ENCODE data around the gene PSME4. TPM values are rescaled to one million over a fixed set of nuclear protein-coding genes. Genes with fewer than 3 reads are reported as not detected.

PSME4 gene
- total RNA-seq, 2 donors from 2014 or later: 44.3 to 61.4 TPM

DNA sequence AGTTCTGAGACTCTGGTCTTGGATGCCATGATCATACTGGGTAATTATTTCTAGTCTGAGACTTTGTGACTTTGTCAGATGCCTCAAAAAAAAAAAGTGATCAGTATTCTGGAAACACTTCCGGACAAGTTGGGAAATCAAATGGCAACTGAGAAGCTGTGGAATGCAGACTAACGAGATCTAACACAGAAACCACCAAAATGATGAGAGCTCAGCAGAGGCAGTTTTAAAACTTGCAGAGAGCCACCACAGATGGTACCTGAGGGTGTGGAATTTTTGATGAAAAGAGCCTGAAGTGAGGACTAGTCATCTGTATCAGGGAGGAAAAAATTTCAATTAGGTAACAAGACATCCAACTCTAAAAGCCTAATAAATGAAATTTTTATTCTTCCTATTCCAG, 105.5 kb downstream of the PSME4 start:
- TF ChIP-seq, protein P1, sequence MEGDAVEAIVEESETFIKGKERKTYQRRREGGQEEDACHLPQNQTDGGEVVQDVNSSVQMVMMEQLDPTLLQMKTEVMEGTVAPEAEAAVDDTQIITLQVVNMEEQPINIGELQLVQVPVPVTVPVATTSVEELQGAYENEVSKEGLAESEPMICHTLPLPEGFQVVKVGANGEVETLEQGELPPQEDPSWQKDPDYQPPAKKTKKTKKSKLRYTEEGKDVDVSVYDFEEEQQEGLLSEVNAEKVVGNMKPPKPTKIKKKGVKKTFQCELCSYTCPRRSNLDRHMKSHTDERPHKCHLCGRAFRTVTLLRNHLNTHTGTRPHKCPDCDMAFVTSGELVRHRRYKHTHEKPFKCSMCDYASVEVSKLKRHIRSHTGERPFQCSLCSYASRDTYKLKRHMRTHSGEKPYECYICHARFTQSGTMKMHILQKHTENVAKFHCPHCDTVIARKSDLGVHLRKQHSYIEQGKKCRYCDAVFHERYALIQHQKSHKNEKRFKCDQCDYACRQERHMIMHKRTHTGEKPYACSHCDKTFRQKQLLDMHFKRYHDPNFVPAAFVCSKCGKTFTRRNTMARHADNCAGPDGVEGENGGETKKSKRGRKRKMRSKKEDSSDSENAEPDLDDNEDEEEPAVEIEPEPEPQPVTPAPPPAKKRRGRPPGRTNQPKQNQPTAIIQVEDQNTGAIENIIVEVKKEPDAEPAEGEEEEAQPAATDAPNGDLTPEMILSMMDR (IDR thresholded peaks at IDR 0.05): no peak
- H3K27ac ChIP-seq: no peak overlapping the region

DNA sequence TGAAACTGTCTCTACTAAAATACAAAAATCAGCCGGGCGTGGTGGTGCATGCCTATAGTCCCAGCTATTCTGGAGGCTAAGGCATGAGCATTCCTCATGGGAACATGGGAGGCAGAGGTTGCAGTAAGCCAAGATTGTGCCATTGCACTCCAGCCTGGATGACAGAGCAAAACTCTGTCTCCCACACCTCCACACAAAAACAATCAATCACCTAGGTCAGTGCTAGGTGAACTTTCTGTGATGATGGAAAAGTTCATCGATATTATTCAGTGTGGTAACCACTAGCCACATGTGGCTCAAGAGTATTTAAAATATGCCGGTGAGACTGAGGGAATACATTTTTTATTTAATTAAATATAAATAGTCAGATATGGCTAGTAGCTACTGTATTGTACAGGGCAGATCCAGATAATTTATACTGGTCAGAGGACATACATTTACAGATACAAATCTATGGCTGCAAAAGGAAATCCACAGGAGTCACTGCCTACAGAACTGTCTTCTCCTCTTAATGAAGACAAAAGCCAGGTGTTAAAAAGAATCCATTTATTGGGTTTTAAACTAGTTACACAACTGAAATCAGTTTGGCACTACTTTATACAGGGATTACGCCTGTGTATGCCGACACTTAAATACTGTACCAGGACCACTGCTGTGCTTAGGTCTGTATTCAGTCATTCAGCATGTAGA, 107.1 kb downstream of the PSME4 start:
- TF ChIP-seq, protein P1 (IDR thresholded peaks at IDR 0.05): no peak
- no peaks in the 10 kb centered on the region for H3K9me3 ChIP-seq
- peaks cover 38% of the 10 kb centered on the region for H3K36me3 ChIP-seq
- H3K4me1 ChIP-seq: peaks cover 0 to 12% of the 10 kb centered on the region in 2 donors
- H3K4me3 ChIP-seq: no peak overlapping the region
- H3K27me3 ChIP-seq: no peaks in the 10 kb centered on the region
- no peak for DNase-seq (ENCODE audit: low spot score)
- no peak overlapping the region for H3K27ac ChIP-seq

More for the DNA sequence above, 105.5 kb downstream of the PSME4 start:
- DNase-seq (ENCODE audit: low spot score): no peak
- Histone ChIP-seq H3K36me3 (peaks cover 38% of the 10 kb centered on the region), H3K4me1 (peaks cover 0 to under 1% of the 10 kb centered on the region in 2 donors), H3K27me3 (no peaks in the 10 kb centered on the region), H3K9me3 (no peaks in the 10 kb centered on the region), H3K4me3 (no peak overlapping the region)

DNA sequence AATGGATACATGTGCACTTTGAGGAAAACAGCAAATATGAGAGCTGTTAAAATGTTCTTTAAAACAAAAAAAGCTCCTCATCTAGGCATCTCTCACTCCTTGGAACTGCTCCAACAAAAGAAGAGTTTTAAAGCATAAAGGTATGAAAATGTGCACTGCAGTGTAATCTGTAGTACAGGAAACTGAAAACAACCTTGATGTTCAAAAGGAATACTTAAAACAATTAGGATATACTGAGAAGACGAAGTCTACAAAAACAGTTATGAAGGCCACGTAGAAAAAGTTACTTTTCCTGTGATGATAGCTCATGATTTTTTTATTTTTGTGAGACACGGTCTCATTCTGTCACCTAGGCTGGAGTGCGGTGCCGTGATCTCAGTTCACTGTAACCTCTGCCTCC, 109.0 kb downstream of the PSME4 start:
- peaks cover 28% of the 10 kb centered on the region for H3K36me3 ChIP-seq
- H3K27me3 ChIP-seq: no peaks in the 10 kb centered on the region
- TF ChIP-seq, protein P1 (IDR thresholded peaks at IDR 0.05): no peak
- no peak overlapping the region for H3K27ac ChIP-seq
- H3K4me3 ChIP-seq: no peak overlapping the region
- no peak for DNase-seq (ENCODE audit: low spot score)
- H3K4me1 ChIP-seq: peaks cover 0 to 12% of the 10 kb centered on the region in 2 donors
- H3K9me3 ChIP-seq: no peaks in the 10 kb centered on the region

DNA sequence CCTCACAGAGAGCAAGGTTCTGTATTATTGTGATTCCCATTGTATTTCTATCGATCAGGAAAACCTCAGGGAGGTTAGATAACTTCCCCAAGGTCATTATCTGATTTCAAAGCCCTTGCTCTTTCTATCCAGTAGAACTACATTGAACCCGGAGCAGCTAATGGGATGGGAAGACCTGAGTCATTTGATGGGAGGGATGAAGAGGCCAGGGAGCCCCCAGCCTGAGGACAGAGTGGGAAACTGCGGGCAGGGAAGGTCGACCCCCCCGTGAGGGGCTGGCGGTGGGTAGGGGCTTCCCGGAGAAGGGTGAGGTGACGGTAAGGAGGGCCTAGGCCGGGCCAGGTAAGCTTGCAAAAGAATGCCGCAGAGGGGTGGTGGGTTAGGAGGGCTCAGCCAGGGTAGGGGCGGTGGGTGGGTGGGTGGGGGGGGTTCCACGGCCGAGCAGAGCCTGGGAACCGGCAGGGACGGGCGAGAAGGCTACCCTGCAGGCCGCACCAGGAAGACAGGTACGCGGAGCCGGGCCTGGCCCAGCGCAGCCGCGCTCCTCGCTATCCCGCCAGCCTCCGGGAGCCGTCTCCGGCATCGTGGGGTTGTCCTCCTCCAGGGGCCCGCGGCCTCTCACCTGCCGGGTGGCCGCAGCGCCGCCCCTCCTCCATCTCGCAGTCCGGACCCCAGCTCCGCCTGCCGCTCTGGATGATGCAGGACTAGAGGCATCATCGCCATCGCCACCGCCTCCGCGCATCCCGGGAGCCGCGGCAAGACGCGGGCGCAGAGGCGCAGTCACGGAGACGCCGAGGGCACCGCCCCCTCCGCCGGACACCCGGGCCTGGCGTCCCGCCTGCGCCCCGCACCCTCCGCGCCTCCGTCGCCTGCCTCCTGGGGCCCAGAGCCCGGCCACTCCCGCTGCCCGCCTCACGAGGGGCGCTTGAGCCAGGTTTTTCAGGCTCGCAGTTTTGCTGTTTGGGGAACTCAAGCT, 111.3 kb downstream of the PSME4 start, which contains the start of gene GPR75:
Gene GPR75, minus strand, starts transcription at position 762 of the 976 bp plus-strand sequence. CDS start 5,211 bp downstream, outside the sequence.
- Histone ChIP-seq H3K4me1 (peaks cover 0 to 12% of the 10 kb centered on the region in 2 donors), H3K36me3 (peaks cover 5% of the 10 kb centered on the region), H3K4me3 (peak within 1 kb of the TSS; percentile 27 to 41), H3K27me3 (no peaks in the 10 kb centered on the region), H3K27ac (no peak within 1 kb of the TSS), H3K9me3 (no peaks in the 10 kb centered on the region)
- TF ChIP-seq, protein P1 (IDR thresholded peaks at IDR 0.05): no peak
- DNase-seq (ENCODE audit: low spot score): no peak

DNA sequence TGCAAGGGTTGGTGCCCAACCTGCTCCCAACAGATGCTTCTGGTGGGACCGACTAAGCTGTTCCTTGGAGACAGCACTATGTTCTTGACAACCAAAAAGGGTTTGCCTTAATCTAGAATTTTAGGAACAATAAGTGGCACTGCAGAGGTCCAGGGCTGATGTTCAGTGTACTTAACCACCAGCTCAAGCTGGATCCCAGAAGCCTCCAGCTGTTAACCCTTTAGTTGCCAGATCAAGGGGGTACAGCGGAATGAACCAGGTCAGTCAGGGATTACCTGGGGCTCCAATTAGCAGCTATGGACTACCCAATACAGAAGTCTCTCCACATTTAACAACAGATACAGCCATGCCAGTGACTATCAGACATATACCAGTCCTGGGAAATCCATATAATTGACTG, 114.5 kb downstream of the PSME4 start:
- H3K27me3 ChIP-seq: no peaks in the 10 kb centered on the region
- no peak overlapping the region for H3K4me3 ChIP-seq
- peaks cover 12% of the 10 kb centered on the region for H3K36me3 ChIP-seq
- H3K9me3 ChIP-seq: no peaks in the 10 kb centered on the region
- no peak for DNase-seq (ENCODE audit: low spot score)
- H3K27ac ChIP-seq: no peak overlapping the region
- TF ChIP-seq, protein P1 (IDR thresholded peaks at IDR 0.05): no peak
- H3K4me1 ChIP-seq: peaks cover 0 to 12% of the 10 kb centered on the region in 2 donors

All from right atrium auricular region (tissue), 2 donors.